Measurements from ENCODE around the gene BYSL.

The BYSL gene

GRCh38 chr6:41937472-41937860 lies 16.2 kb downstream of the BYSL start:
- no peak for DNase-seq (ENCODE audit: low read depth)
- TF ChIP-seq, protein P1, sequence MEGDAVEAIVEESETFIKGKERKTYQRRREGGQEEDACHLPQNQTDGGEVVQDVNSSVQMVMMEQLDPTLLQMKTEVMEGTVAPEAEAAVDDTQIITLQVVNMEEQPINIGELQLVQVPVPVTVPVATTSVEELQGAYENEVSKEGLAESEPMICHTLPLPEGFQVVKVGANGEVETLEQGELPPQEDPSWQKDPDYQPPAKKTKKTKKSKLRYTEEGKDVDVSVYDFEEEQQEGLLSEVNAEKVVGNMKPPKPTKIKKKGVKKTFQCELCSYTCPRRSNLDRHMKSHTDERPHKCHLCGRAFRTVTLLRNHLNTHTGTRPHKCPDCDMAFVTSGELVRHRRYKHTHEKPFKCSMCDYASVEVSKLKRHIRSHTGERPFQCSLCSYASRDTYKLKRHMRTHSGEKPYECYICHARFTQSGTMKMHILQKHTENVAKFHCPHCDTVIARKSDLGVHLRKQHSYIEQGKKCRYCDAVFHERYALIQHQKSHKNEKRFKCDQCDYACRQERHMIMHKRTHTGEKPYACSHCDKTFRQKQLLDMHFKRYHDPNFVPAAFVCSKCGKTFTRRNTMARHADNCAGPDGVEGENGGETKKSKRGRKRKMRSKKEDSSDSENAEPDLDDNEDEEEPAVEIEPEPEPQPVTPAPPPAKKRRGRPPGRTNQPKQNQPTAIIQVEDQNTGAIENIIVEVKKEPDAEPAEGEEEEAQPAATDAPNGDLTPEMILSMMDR (IDR thresholded peaks at IDR 0.05; ENCODE audit: low read length, missing control alignments) = no peak

DNA sequence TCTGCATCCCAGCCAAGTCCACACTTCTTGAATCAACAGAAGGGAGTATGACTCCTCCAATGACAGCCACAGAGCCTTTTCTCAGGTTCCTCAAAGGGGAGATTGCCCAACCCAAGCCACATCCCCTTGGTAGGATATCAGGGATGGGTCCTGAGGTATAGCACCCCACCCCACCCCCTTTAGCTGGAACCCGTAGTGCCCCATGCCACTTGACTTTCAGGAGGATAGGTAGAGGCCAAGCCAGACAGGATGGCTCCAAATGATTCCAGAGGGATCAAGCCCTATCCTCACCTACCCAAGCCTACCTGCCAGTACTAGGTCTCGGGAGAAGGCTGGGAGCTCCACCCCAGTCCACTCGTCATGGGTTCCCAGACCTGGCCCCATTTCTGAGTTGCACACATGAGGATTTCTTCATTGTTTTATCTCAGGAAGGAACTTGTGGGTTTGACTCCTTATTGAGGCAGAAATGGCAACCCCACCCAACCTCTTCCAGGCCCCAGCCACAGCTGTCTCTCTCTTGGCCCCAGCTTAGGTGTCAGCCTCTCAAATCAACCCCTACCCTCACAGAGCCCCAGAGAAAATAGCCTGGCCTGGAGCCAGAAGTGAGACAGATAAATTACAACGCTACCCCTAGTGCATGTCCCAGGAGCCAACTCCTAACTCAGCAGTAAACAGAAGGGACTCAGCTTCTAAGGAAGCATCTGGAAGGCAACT lies 16.7 kb downstream of the BYSL start:
- peak; percentile 86 for DNase-seq (ENCODE audit: low read depth)
- TF ChIP-seq, protein P1 (IDR thresholded peaks at IDR 0.05; ENCODE audit: low read length, missing control alignments) = no peak
- peak overlapping the region; percentile 93 for H3K4me3 ChIP-seq (replicated peaks; ENCODE audit: low read depth, low read length)

More at GRCh38 chr6:41937472-41937860, 16.2 kb downstream of the BYSL start:
- no peak overlapping the region for H3K4me3 ChIP-seq (replicated peaks; ENCODE audit: low read depth, low read length)

DNA sequence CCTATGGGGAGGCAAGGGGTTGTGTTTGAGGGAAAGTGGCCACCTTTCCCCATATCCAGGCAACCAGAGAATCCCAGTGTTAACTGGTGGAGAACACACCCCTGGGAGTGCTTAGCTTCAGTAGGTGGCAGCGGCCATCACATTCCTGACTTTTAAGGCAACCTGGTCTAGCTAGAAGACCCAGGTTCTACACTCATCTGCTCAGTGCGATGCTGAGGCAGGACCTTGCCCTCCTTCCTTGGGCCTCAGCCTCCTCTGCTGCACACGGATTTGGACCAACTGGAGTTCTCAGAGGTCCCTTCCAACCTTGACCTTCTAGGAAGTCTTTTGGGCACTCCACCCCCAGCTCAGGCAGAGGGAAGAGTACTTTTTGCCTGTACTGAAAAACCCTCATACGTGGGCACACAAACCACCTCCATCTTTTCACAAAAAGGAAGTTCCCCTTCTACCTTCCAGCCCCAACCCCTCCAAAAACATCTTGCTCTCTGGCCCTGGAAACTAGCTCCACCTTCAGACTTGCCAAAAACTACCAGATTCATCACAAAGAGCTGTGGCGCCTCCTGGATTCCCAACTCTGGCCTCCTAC lies 17.4 kb downstream of the BYSL start:
- no peak for DNase-seq (ENCODE audit: low read depth)
- H3K4me3 ChIP-seq (replicated peaks; ENCODE audit: low read depth, low read length) = peak overlapping the region; percentile 93
- TF ChIP-seq, protein P1 (IDR thresholded peaks at IDR 0.05; ENCODE audit: low read length, missing control alignments) = no peak

GRCh38 chr6:41939176-41939847 lies 18.0 kb downstream of the BYSL start:
- TF ChIP-seq, protein P1 (IDR thresholded peaks at IDR 0.05; ENCODE audit: low read length, missing control alignments) = no peak
- H3K4me3 ChIP-seq (replicated peaks; ENCODE audit: low read depth, low read length) = peak overlapping the region; percentile 93
- peak; percentile 80 for DNase-seq (ENCODE audit: low read depth)

DNA sequence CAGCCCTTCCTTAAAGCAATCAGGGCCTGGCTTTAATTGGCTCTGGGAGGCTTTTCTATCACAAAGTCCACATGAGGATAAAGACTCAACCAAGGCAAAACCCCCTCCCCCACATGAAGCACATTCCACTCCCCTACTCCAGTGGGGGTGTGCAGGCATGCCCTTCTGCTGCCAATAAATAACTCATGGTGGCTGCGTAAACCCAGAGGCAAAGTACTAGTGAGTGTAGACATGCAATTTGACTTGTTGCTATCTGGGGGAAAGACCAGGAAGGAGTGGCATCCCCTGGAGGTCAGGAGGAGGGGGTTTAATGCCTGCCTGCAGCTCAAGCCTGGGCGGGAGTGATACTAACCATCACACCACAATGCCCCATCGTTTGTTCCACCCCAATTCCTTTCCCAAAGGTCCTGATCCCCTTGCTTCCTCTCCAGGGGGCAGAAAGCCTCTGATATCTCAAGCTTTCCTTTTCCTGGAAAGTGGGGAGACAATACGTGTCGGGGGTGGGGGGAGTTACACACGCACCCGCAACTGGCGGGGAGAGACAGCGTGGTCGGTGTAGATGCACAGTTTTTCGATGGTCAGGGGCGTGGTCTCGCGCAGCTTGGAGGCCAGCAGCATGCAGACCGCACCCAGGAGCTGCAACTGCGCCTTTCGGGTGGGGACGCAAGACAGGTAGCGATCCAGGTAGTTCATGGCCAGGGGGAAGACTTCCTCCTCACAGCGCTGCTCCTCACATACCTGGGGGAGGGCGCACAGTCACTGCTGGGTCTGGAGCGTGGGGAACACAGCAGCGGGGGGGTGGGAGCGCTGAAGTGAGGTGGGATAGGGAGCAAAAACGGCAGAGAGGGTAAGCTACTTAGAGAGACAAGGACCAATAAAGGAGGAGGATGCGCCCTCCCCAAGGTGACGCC lies 18.8 kb downstream of the BYSL start:
- peak overlapping the region; percentile 93 for H3K4me3 ChIP-seq (replicated peaks; ENCODE audit: low read depth, low read length)
- TF ChIP-seq, protein P1 (IDR thresholded peaks at IDR 0.05; ENCODE audit: low read length, missing control alignments) = no peak
- peak; percentile 76 for DNase-seq (ENCODE audit: low read depth)

DNA sequence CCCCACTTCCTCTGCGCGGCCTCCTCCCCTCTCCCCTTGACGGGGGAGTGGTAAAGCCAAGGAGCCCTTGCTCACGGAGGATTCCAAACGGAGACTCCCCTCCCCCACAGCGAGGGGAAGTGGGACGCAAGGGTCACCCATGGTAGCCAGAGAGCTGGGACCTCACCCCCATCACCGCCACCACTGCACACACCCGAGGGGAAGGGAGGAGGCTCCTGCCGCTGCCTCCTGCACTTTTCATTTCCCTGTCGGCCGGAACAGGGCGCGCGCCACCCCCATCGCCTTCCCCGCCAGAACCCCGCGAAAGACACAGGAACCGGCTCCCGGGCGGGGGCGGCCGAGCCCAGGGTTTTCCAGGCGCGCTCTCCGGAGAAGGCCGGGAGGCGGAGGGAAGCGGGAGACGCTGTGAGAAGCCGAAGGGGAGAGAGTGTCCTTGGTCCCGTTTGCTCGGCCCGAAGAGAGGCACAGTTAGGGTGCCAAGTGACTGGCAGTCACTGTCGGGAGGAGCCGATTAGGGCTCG lies 19.5 kb downstream of the BYSL start:
- peak overlapping the region; percentile 93 for H3K4me3 ChIP-seq (replicated peaks; ENCODE audit: low read depth, low read length)
- TF ChIP-seq, protein P1 (IDR thresholded peaks at IDR 0.05; ENCODE audit: low read length, missing control alignments) = no peak
- DNase-seq (ENCODE audit: low read depth) = peak; percentile 53
